ENCODE results near the gene TNFRSF8. TPM values are rescaled to one million over a fixed set of nuclear protein-coding genes. Genes with fewer than 3 reads are reported as not detected.
A peak's percentile ranks its signal among the peaks of the same experiment; 100 is the strongest.

TNFRSF8 gene
- total RNA-seq, 4 donors from 2014 or later = 1.1 to 2.6 (median 1.4) TPM

- ATAC-seq (no peak), DNase-seq (no peak)
- H3K27me3 ChIP-seq = no peaks in the 10 kb centered on the region
- H3K4me3 ChIP-seq = peak overlapping the region in 1 of 4 donors; percentile 38
- intact Hi-C loops (cut with DNase I; ENCODE audit: low total_unique reads) (loop anchor here (5.0 kb wide), 2 partner anchors 41 to 61 kb away; partner anchors contain the start of gene TNFRSF1B), in situ Hi-C loops (cut with MboI; ENCODE audit: low sequenced_read_pairs in 4 of 4) (loop anchor here in 2 of 4 donors (5.0 kb wide), 2 partner anchors 81 to 86 kb away; no protein-coding TSS in a partner anchor)
- no peaks in the 10 kb centered on the region for H3K9me3 ChIP-seq
- H3K36me3 ChIP-seq = no peaks in the 10 kb centered on the region
- peak overlapping the region in 3 of 4 donors; percentile 40 to 57 (median 53) for H3K27ac ChIP-seq
- TF ChIP-seq CTCF (IDR thresholded peaks at IDR 0.05 in 4 of 5, conservative IDR thresholded peaks at IDR 0.05 in 1 of 5) = no peak
- TF ChIP-seq POLR2A (IDR thresholded peaks at IDR 0.05) = no peak
- peaks cover 0 to 10% of the 10 kb centered on the region in 2 donors for H3K4me1 ChIP-seq
Observed at GRCh38 chr1:12126781-12127180, 63.7 kb downstream of the TNFRSF8 start.

DNA sequence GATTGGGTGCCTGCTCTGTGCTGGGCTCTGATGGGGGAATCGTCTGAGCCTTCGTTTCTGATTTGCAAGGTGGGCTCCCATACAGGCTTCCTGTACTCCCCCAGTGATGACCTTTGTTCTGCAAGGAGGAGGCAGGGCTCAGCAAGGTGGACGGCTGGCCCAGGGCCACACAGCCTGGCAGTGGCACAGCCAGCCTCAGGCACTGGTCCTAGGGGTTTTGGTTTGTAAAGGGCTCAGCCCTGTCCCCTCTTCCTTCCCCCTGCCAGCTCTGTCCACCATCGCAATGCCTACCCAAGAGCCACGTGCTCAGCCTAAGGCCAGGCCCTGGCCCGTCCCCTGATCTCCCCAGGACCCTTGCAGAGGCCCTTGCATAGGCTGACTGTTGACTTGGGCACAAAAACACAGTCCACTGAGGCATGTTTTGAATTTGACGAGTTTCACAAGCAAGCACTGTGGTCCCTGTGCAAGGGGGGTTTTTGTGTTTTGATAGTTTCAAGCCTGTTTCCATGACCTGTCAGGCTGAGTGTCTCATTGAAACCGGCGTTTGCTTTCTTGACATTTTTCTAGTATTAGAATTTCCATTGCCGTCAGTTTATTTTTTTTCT lies 64.2 kb downstream of the TNFRSF8 start:
- Histone ChIP-seq H3K36me3 (no peaks in the 10 kb centered on the region), H3K4me3 (no peak overlapping the region), H3K27ac (no peak overlapping the region), H3K4me1 (peaks cover 0 to 14% of the 10 kb centered on the region in 2 donors), H3K27me3 (no peaks in the 10 kb centered on the region), H3K9me3 (no peaks in the 10 kb centered on the region)
- TF ChIP-seq CTCF (IDR thresholded peaks at IDR 0.05 in 4 of 5, conservative IDR thresholded peaks at IDR 0.05 in 1 of 5) = no peak
- no peak for TF ChIP-seq POLR2A (IDR thresholded peaks at IDR 0.05)
- ATAC-seq (no peak), DNase-seq (no peak)
- intact Hi-C loops (cut with DNase I; ENCODE audit: low total_unique reads) = loop anchor here (5.0 kb wide), 2 partner anchors 40 to 60 kb away; partner anchors contain the start of gene TNFRSF1B
- in situ Hi-C loops (cut with MboI; ENCODE audit: low sequenced_read_pairs in 4 of 4) = loop anchor here in 2 of 4 donors (5.0 kb wide), 2 partner anchors 80 to 85 kb away; no protein-coding TSS in a partner anchor

DNA sequence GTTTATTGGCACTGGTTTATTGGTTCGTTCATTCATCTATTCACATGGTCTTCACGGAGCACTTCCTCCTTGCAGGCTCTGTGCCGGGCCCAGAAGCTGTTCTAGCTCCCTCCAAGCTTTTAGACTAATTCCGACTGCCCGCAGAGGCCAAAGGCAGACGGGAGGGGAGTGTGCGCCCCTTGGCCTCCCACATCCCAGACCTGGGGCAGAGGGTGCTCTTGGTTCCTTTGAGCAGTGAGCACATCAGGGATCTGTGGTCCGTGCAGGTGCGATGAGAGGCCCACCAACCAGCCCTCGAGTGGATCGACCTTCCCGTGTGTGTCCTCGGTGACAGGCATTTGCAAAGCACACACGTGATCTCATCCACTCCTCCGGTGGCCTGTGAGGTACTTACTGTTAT lies 65.0 kb downstream of the TNFRSF8 start:
- Histone ChIP-seq H3K9me3 (no peaks in the 10 kb centered on the region), H3K4me3 (no peak overlapping the region), H3K27ac (no peak overlapping the region), H3K27me3 (no peaks in the 10 kb centered on the region), H3K36me3 (no peaks in the 10 kb centered on the region), H3K4me1 (peaks cover 0 to 14% of the 10 kb centered on the region in 2 donors)
- in situ Hi-C loops (cut with MboI; ENCODE audit: low sequenced_read_pairs in 4 of 4) (loop anchor here in 2 of 4 donors (5.0 kb wide), 2 partner anchors 79 to 84 kb away; no protein-coding TSS in a partner anchor), intact Hi-C loops (cut with DNase I; ENCODE audit: low total_unique reads) (loop anchor here (5.0 kb wide), 2 partner anchors 39 to 59 kb away; partner anchors contain the start of gene TNFRSF1B)
- DNase-seq (no peak), ATAC-seq (no peak)
- TF ChIP-seq POLR2A (IDR thresholded peaks at IDR 0.05) (no peak), CTCF (IDR thresholded peaks at IDR 0.05 in 4 of 5, conservative IDR thresholded peaks at IDR 0.05 in 1 of 5) (no peak)

- Histone ChIP-seq H3K9me3 (no peaks in the 10 kb centered on the region), H3K4me3 (no peak overlapping the region), H3K36me3 (no peaks in the 10 kb centered on the region), H3K4me1 (peaks cover 0 to 14% of the 10 kb centered on the region in 2 donors), H3K27me3 (no peaks in the 10 kb centered on the region), H3K27ac (no peak overlapping the region)
- ATAC-seq (no peak), DNase-seq (no peak)
- TF ChIP-seq POLR2A (IDR thresholded peaks at IDR 0.05) = no peak
- TF ChIP-seq CTCF (IDR thresholded peaks at IDR 0.05 in 4 of 5, conservative IDR thresholded peaks at IDR 0.05 in 1 of 5) = no peak
- in situ Hi-C loops (cut with MboI; ENCODE audit: low sequenced_read_pairs in 4 of 4) = loop anchor here in 2 of 4 donors (5.0 kb wide), 2 partner anchors 78 to 83 kb away; no protein-coding TSS in a partner anchor
- intact Hi-C loops (cut with DNase I; ENCODE audit: low total_unique reads) = loop anchor here (5.0 kb wide), 2 partner anchors 38 to 58 kb away; partner anchors contain the start of gene TNFRSF1B
Observed at GRCh38 chr1:12129624-12130023, 66.5 kb downstream of the TNFRSF8 start.
